Loucy (cell line): ENCODE measurements around the gene STIL.

Experiments
- EZH2phosphoT487 ChIP-seq: fragments of 200-600 bp; IDR thresholded peaks from 2 replicates; pipeline ENCODE4 v1.6.1; 2018; ENCODE audit warnings: antibody characterized with exemption, mild to moderate bottlenecking, moderate library complexity, borderline replicate concordance
- TF ChIP-seq, protein P1 (sequence below): fragments of 200-600 bp; sonication (generic); conservative IDR thresholded peaks from 2 replicates; pipeline ENCODE4 v1.5.1; 2014; ENCODE audit warnings: mild to moderate bottlenecking, antibody characterized with exemption, low read length

GRCh38 chr1:47219590-47220220 lies 94.2 kb downstream of the STIL start:
- TF ChIP-seq, protein P1, sequence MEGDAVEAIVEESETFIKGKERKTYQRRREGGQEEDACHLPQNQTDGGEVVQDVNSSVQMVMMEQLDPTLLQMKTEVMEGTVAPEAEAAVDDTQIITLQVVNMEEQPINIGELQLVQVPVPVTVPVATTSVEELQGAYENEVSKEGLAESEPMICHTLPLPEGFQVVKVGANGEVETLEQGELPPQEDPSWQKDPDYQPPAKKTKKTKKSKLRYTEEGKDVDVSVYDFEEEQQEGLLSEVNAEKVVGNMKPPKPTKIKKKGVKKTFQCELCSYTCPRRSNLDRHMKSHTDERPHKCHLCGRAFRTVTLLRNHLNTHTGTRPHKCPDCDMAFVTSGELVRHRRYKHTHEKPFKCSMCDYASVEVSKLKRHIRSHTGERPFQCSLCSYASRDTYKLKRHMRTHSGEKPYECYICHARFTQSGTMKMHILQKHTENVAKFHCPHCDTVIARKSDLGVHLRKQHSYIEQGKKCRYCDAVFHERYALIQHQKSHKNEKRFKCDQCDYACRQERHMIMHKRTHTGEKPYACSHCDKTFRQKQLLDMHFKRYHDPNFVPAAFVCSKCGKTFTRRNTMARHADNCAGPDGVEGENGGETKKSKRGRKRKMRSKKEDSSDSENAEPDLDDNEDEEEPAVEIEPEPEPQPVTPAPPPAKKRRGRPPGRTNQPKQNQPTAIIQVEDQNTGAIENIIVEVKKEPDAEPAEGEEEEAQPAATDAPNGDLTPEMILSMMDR = no peak
- no peak for TF ChIP-seq EZH2phosphoT487
